RWPE1 (cell line): ENCODE results near the gene PLEKHG1.

Source experiments
- CTCF ChIA-PET: fragments of 350-600 bp; sonication (Branson Sonifier 250); formaldehyde crosslinking; extraction: SDS; loops from one replicate; lab custom pipeline; 2021; lab: Yijun Ruan, JAX
- POLR2A ChIA-PET: fragments of 400-600 bp; formaldehyde crosslinking; extraction: SDS; loops from one replicate; lab custom pipeline; 2020; ENCODE audit warnings: antibody characterized with exemption; ENCODE audit not compliant: low non-redundant PET; lab: Yijun Ruan, JAX
- DNase-seq: peaks from one replicate; pipeline ENCODE4 v3.0.0; 2012; ENCODE audit warnings: low spot score
- H3K27ac ChIP-seq: fragments of 450-650 bp; 2 replicates; pipeline ENCODE4 v1.5.1; 2017
- TF ChIP-seq, protein P1 (sequence below): fragments of 450-650 bp; conservative IDR thresholded peaks from 2 replicates; pipeline ENCODE4 v1.5.1; 2017; ENCODE audit warnings: low read depth, mild to moderate bottlenecking

PLEKHG1 gene

DNA sequence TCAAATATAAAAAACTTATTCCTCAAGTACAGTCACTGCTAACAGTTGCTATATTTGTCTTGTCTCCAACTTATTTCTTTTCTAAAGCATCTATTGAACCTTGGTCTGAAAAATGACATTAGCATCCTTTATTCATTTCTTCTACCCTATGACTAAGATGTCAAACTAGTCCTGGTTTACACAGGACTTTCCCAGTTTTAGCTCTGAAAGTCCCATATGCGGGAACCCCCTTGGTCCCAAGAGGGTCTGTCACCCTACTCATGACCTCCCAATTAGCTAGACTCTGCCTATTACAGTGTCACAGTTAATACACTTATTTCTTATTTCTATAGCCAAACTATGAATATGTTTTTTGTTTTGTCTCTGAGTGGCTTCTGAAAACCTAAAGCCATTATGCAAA is 37.1 kb downstream of the PLEKHG1 start:
- no peak for DNase-seq
- TF ChIP-seq, protein P1, sequence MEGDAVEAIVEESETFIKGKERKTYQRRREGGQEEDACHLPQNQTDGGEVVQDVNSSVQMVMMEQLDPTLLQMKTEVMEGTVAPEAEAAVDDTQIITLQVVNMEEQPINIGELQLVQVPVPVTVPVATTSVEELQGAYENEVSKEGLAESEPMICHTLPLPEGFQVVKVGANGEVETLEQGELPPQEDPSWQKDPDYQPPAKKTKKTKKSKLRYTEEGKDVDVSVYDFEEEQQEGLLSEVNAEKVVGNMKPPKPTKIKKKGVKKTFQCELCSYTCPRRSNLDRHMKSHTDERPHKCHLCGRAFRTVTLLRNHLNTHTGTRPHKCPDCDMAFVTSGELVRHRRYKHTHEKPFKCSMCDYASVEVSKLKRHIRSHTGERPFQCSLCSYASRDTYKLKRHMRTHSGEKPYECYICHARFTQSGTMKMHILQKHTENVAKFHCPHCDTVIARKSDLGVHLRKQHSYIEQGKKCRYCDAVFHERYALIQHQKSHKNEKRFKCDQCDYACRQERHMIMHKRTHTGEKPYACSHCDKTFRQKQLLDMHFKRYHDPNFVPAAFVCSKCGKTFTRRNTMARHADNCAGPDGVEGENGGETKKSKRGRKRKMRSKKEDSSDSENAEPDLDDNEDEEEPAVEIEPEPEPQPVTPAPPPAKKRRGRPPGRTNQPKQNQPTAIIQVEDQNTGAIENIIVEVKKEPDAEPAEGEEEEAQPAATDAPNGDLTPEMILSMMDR = no peak
- ChIA-PET CTCF (interaction anchor here (0.7 kb wide), 1 partner anchor 26 kb away, joined by 3 read pairs; no protein-coding TSS in a partner anchor), POLR2A (interaction anchor here (0.7 kb wide), 1 partner anchor 568 kb away, joined by 3 read pairs; the partner anchor contains the start of gene ULBP3)
- H3K27ac ChIP-seq = no peak overlapping the region

DNA sequence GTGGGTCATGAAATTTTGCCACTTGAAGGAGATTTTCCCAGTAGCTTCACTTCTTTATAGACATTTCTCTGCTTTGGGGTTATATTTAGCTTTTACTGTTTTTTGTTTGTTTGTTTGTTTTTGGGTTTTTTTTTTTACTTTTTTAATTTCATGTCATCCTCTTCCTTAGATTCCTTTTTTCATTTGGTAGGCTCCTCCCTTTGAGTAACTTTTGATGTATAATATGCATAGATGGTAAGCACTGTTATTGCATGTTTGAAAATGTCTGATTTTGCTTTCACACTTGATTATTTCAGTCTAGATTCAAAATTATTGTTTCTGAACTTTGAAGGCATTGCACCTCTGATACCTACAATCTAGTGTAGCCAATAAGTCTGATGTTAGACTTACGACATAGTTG is 37.6 kb downstream of the PLEKHG1 start:
- no peak for DNase-seq
- H3K27ac ChIP-seq = no peak overlapping the region
- CTCF ChIA-PET = interaction anchor here (0.6 to 0.7 kb wide), 2 partner anchors 25 to 567 kb away, joined by 3 to 5 read pairs; no protein-coding TSS in a partner anchor
- TF ChIP-seq, protein P1 = no peak
- POLR2A ChIA-PET = interaction anchor here (0.7 kb wide), 1 partner anchor 568 kb away, joined by 3 read pairs; the partner anchor contains the start of gene ULBP3

DNA sequence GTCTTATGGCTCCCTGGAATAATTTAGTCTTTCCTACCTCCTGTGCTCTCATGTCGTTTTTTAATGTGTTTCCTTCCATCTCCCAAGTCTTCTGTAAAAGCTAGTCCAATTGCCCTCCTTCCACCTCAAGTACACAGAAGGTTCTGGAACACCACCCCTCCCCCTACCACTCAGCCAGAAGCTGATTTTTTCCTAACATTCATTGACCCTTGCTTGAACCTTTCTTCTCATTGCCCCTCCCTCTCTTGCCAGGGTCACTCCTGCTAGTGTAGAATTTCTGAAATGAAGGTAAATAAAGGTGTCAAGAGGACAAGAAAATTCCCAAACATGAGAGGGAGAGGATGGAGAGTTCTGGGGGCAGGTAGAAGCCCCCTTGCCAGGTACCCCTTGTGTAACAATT is 38.6 kb downstream of the PLEKHG1 start:
- H3K27ac ChIP-seq = no peak overlapping the region
- POLR2A ChIA-PET = no interaction called here
- no peak for DNase-seq
- TF ChIP-seq, protein P1 = no peak
- CTCF ChIA-PET = interaction anchor here (0.6 to 1.6 kb wide), 3 partner anchors 31 to 568 kb away, joined by 3 to 5 read pairs (median 3); no protein-coding TSS in a partner anchor

DNA sequence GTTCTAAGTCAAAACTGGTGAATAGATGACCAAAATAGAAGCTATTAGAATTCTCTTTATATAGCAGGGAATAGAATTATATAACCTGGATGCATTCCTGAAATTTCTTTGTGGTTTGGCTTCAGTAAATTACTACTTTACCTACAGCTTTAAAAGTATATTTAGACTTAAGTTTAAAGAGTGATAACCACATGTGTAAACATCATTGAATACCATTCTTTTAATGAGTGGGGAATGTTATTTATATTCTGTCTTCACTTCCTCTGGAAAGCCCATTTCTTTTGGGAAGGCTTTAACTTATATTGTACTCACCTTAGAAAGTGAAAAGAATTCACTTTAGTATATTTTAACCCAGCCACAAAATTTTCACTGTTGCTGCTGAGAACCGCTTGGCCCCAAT is 39.1 kb downstream of the PLEKHG1 start:
- TF ChIP-seq, protein P1 = no peak
- no peak for DNase-seq
- POLR2A ChIA-PET = no interaction called here
- H3K27ac ChIP-seq = no peak overlapping the region
- CTCF ChIA-PET = interaction anchor here (0.6 to 1.6 kb wide), 2 partner anchors 31 to 38 kb away, joined by 3 read pairs; no protein-coding TSS in a partner anchor

DNA sequence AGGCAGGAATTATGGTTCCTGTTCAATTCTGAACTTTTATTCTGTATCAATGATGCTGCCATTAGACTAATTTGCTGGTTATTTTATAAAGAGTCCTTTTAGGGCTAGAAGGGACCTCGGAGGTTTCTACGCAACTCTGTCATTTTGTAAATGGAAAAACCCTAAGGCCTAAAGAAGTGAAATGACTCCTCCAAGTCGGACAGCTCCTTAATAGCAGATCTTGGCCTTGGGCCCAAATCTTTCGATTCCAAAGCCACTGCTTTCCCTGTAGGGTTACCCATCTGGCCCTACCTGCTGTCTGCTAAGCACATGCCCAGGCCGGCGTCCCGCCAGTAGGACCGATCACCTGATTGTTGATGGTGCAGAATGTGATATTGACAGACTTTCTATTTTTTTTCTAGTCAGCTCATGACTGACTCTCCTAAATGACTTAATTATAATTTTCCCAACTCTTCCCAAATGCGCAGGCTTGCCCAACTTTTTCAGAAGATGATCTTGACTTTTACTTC is 40.2 kb downstream of the PLEKHG1 start:
- DNase-seq = no peak
- ChIA-PET POLR2A (no interaction called here), CTCF (no interaction called here)
- H3K27ac ChIP-seq = no peak overlapping the region
- TF ChIP-seq, protein P1 = no peak

DNA sequence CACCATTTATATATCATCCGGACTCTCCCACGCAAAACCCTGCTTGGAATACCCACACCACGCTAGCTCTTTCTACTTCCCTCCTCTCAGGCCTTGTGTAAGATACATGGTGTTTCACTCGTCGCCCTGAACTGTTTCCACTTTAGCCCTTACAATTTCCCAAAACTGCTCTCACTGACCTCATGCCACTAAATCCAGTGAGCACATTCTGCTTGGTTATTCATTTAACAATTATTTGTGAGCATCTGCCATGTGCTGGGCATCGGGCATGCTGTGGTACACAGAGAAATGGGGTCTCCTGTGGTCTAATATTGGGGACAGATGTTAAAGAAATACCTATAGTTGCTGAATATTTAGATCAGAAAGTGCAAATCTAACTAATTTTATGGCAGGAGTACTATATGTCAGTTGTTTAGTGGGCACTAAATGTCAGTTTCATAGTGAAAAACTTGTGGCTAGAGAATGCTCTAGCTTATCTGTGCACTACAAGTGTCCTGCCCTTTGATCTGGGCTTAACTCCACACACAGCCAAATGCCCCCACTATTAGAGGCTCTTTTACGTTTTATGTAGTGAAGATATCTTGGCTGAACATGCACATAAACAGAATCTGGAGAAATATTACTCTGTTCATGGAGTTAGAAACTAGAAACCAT is 41.0 kb downstream of the PLEKHG1 start:
- POLR2A ChIA-PET = no interaction called here
- no peak overlapping the region for H3K27ac ChIP-seq
- CTCF ChIA-PET = no interaction called here
- TF ChIP-seq, protein P1 = no peak
- no peak for DNase-seq
